WTC11 (cell line): ENCODE data around the gene RUSC2. TPM values are rescaled to one million over a fixed set of nuclear protein-coding genes. Genes with fewer than 3 reads are reported as not detected.
A peak's percentile ranks its signal among the peaks of the same experiment; 100 is the strongest.

ENCODE experiments used
- ATF1 ChIP-seq: sonication (generic); formaldehyde crosslinking; IDR thresholded peaks from 2 replicates; pipeline ENCODE4 v1.8.1; 2023; ENCODE audit warnings: mild to moderate bottlenecking, moderate library complexity, missing genetic modification reagents
- ATF3 ChIP-seq: sonication (generic); formaldehyde crosslinking; conservative IDR thresholded peaks from 2 replicates; pipeline ENCODE4 v1.8.1; 2022; ENCODE audit warnings: mild to moderate bottlenecking, missing genetic modification reagents
- ETV6 ChIP-seq: sonication (generic); formaldehyde crosslinking; IDR thresholded peaks from 2 replicates; pipeline ENCODE4 v1.8.1; 2022; ENCODE audit warnings: mild to moderate bottlenecking, missing genetic modification reagents
- FOXK1 ChIP-seq: sonication (generic); formaldehyde crosslinking; IDR thresholded peaks from 2 replicates; pipeline ENCODE4 v1.8.0; 2022; ENCODE audit warnings: mild to moderate bottlenecking, moderate library complexity, missing genetic modification reagents
- GABPB1 ChIP-seq: sonication (generic); formaldehyde crosslinking; IDR thresholded peaks from 2 replicates; pipeline ENCODE4 v1.8.1; 2023; ENCODE audit warnings: mild to moderate bottlenecking, missing genetic modification reagents
- HMGXB4 ChIP-seq: sonication (generic); formaldehyde crosslinking; IDR thresholded peaks from 2 replicates; pipeline ENCODE4 v1.8.1; 2023; ENCODE audit warnings: mild to moderate bottlenecking, moderate library complexity, missing genetic modification reagents
- IRF2 ChIP-seq: sonication (generic); formaldehyde crosslinking; IDR thresholded peaks from 2 replicates; pipeline ENCODE4 v1.8.0; 2022; ENCODE audit warnings: low read depth, missing genetic modification reagents, borderline replicate concordance
- MYBL2 ChIP-seq: sonication (generic); formaldehyde crosslinking; IDR thresholded peaks from 2 replicates; pipeline ENCODE4 v1.8.1; 2023; ENCODE audit warnings: mild to moderate bottlenecking, moderate library complexity, missing genetic modification reagents
- NR2C2 ChIP-seq: sonication (generic); formaldehyde crosslinking; IDR thresholded peaks from 2 replicates; pipeline ENCODE4 v1.8.0; 2022; ENCODE audit warnings: mild to moderate bottlenecking, missing genetic modification reagents
- SP1 ChIP-seq: sonication (generic); formaldehyde crosslinking; conservative IDR thresholded peaks from 2 replicates; pipeline ENCODE4 v1.8.1; 2022; ENCODE audit warnings: missing genetic modification reagents
- TEAD1 ChIP-seq: sonication (generic); formaldehyde crosslinking; IDR thresholded peaks from 2 replicates; pipeline ENCODE4 v1.8.0; 2022; ENCODE audit warnings: mild to moderate bottlenecking, missing genetic modification reagents
- ZNF121 ChIP-seq: sonication (generic); formaldehyde crosslinking; IDR thresholded peaks from 2 replicates; pipeline ENCODE4 v1.8.0; 2023; ENCODE audit warnings: missing genetic modification reagents
- ZNF138 ChIP-seq: sonication (generic); formaldehyde crosslinking; conservative IDR thresholded peaks from 2 replicates; pipeline ENCODE4 v1.8.1; 2022; ENCODE audit warnings: mild to moderate bottlenecking, moderate library complexity, missing genetic modification reagents
- ZNF219 ChIP-seq: sonication (generic); formaldehyde crosslinking; IDR thresholded peaks from 2 replicates; pipeline ENCODE4 v1.8.0; 2023; ENCODE audit warnings: missing genetic modification reagents, mild to moderate bottlenecking, borderline replicate concordance
- ZNF263 ChIP-seq: sonication (generic); formaldehyde crosslinking; IDR thresholded peaks from 2 replicates; pipeline ENCODE4 v1.8.1; 2022; ENCODE audit warnings: low read depth, mild to moderate bottlenecking, moderate library complexity, missing genetic modification reagents
- ZNF317 ChIP-seq: sonication (generic); formaldehyde crosslinking; IDR thresholded peaks from 2 replicates; pipeline ENCODE4 v1.8.1; 2023; ENCODE audit warnings: low read depth, mild to moderate bottlenecking, moderate library complexity, missing genetic modification reagents, borderline replicate concordance
- ZNF671 ChIP-seq: fragments of 250-450 bp; sonication (Bioruptor Pico); IDR thresholded peaks from 2 replicates; pipeline ENCODE4 v1.8.0; 2021; ENCODE audit warnings: mild to moderate bottlenecking
- total RNA-seq: library from RNA; stranded (reverse); gene quantifications from 3 replicates; pipeline ENCODE4 v1.2.3, GENCODE V29; 2021
- TF ChIP-seq, protein P1 (sequence below): fragments of 250-450 bp; sonication (Bioruptor Pico); IDR thresholded peaks from 2 replicates; pipeline ENCODE4 v1.9.0; 2021; ENCODE audit warnings: mild to moderate bottlenecking, borderline replicate concordance
- TF ChIP-seq, protein P2 (sequence below): fragments of 250-450 bp; sonication (Bioruptor Pico); IDR thresholded peaks from 2 replicates; pipeline ENCODE4 v2.1.2; 2022; ENCODE audit warnings: mild to moderate bottlenecking, moderate library complexity
- TF ChIP-seq, protein P3 (sequence below): sonication (generic); formaldehyde crosslinking; IDR thresholded peaks from 2 replicates; pipeline ENCODE4 v1.8.1; 2023; ENCODE audit warnings: mild to moderate bottlenecking, missing genetic modification reagents, moderate library complexity
- TF ChIP-seq, protein P4 (sequence below): fragments of 250-450 bp; sonication (Bioruptor Pico); IDR thresholded peaks from 2 replicates; pipeline ENCODE4 v1.8.0; 2021; ENCODE audit warnings: mild to moderate bottlenecking

The RUSC2 gene
- total RNA-seq, 1 experiment from 2014 or later, result 9.4 TPM

DNA sequence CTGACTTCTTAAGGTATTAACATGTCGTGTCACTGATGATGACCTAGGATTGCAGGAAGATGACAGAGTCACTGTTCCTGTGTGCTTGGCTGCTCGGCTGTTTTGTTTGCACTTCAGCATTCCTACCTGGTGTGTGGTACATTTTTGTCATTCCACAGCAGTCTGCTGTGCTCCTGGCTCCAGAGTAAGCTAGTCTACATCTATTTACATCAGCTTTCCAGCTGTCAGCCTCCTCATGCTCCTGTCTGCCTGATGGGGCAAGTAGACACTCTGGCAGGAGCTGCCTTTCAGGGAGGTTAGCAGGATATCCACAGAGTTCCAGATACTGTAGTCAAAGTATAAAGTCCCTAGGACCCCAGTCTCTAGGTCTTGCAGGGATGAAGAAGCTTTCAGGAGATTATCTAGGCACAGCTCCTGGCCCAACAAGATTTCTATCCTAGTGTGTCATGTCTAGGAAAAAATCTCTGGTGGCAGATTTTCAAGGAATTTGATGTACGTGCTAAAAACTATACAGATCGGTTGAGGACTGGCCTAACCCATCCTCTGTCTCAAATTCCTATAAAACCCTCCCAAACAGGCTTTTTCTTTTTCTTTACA lies 28.4 kb downstream of the RUSC2 start (continued):
- TF ChIP-seq TEAD1 (CRISPR knock-in tag) (peak; percentile 96; the same call in 1 of the 2 replicates), ATF1 (CRISPR knock-in tag) (no peak), ZNF121 (CRISPR knock-in tag) (no peak), IRF2 (CRISPR knock-in tag) (no peak), MYBL2 (CRISPR knock-in tag) (no peak), ZNF263 (CRISPR knock-in tag) (no peak), ZNF138 (CRISPR knock-in tag) (no peak), NR2C2 (no peak), SP1 (CRISPR knock-in tag) (no peak), ZNF671 (CRISPR knock-in tag) (no peak), FOXK1 (CRISPR knock-in tag) (peak; percentile 78), ZNF317 (CRISPR knock-in tag) (no peak), GABPB1 (peak; percentile 86), ZNF219 (CRISPR knock-in tag) (no peak), ETV6 (CRISPR knock-in tag) (no peak), HMGXB4 (CRISPR knock-in tag) (no peak), ATF3 (CRISPR knock-in tag) (no peak)
- TF ChIP-seq, protein P1, sequence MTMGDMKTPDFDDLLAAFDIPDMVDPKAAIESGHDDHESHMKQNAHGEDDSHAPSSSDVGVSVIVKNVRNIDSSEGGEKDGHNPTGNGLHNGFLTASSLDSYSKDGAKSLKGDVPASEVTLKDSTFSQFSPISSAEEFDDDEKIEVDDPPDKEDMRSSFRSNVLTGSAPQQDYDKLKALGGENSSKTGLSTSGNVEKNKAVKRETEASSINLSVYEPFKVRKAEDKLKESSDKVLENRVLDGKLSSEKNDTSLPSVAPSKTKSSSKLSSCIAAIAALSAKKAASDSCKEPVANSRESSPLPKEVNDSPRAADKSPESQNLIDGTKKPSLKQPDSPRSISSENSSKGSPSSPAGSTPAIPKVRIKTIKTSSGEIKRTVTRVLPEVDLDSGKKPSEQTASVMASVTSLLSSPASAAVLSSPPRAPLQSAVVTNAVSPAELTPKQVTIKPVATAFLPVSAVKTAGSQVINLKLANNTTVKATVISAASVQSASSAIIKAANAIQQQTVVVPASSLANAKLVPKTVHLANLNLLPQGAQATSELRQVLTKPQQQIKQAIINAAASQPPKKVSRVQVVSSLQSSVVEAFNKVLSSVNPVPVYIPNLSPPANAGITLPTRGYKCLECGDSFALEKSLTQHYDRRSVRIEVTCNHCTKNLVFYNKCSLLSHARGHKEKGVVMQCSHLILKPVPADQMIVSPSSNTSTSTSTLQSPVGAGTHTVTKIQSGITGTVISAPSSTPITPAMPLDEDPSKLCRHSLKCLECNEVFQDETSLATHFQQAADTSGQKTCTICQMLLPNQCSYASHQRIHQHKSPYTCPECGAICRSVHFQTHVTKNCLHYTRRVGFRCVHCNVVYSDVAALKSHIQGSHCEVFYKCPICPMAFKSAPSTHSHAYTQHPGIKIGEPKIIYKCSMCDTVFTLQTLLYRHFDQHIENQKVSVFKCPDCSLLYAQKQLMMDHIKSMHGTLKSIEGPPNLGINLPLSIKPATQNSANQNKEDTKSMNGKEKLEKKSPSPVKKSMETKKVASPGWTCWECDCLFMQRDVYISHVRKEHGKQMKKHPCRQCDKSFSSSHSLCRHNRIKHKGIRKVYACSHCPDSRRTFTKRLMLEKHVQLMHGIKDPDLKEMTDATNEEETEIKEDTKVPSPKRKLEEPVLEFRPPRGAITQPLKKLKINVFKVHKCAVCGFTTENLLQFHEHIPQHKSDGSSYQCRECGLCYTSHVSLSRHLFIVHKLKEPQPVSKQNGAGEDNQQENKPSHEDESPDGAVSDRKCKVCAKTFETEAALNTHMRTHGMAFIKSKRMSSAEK (CRISPR knock-in tag), result no peak
- TF ChIP-seq, protein P2, sequence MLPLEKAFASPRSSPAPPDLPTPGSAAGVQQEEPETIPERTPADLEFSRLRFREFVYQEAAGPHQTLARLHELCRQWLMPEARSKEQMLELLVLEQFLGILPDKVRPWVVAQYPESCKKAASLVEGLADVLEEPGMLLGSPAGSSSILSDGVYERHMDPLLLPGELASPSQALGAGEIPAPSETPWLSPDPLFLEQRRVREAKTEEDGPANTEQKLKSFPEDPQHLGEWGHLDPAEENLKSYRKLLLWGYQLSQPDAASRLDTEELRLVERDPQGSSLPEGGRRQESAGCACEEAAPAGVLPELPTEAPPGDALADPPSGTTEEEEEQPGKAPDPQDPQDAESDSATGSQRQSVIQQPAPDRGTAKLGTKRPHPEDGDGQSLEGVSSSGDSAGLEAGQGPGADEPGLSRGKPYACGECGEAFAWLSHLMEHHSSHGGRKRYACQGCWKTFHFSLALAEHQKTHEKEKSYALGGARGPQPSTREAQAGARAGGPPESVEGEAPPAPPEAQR (CRISPR knock-in tag), result no peak
- TF ChIP-seq, protein P3, sequence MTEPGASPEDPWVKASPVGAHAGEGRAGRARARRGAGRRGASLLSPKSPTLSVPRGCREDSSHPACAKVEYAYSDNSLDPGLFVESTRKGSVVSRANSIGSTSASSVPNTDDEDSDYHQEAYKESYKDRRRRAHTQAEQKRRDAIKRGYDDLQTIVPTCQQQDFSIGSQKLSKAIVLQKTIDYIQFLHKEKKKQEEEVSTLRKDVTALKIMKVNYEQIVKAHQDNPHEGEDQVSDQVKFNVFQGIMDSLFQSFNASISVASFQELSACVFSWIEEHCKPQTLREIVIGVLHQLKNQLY, result no peak
- TF ChIP-seq, protein P4, sequence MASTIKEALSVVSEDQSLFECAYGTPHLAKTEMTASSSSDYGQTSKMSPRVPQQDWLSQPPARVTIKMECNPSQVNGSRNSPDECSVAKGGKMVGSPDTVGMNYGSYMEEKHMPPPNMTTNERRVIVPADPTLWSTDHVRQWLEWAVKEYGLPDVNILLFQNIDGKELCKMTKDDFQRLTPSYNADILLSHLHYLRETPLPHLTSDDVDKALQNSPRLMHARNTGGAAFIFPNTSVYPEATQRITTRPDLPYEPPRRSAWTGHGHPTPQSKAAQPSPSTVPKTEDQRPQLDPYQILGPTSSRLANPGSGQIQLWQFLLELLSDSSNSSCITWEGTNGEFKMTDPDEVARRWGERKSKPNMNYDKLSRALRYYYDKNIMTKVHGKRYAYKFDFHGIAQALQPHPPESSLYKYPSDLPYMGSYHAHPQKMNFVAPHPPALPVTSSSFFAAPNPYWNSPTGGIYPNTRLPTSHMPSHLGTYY (CRISPR knock-in tag), result no peak
- TF ChIP-seq, all 79 proteins: peak for 4
